Stomach (tissue), 19 donors: Measurements from ENCODE around the gene DEFB115. TPM values are rescaled to one million over a fixed set of nuclear protein-coding genes. Genes with fewer than 3 reads are reported as not detected.

Experiments
- DNase-seq, 2 donors: peaks; one replicate each; pipeline versions ENCODE4 v3.0.0 to v3.0.0-alpha.2; 2013 to 2019
- H3K27ac ChIP-seq, 5 donors: fragments of 200-600 bp in 4 of 5; sonication (generic) in 4 of 5; one replicate each; pipeline ENCODE4 v1.5.1; 2013 to 2019; ENCODE audit warnings: mild to moderate bottlenecking in 1 of 5, moderate library complexity in 1 of 5
- H3K27me3 ChIP-seq, 3 donors: fragments of 200-600 bp; sonication (generic); one replicate each; pipeline ENCODE4 v1.5.1; 2017 to 2019; ENCODE audit warnings: mixed run types in 1 of 3
- H3K36me3 ChIP-seq, 4 donors: fragments of 200-600 bp; sonication (generic); 1 replicate in 3 of 4; 2 replicates in 1 of 4; pipeline ENCODE4 v1.5.1; 2016 to 2019
- H3K4me1 ChIP-seq, 4 donors: fragments of 200-600 bp; sonication (generic); one replicate each; pipeline ENCODE4 v1.5.1; 2016 to 2019
- H3K4me3 ChIP-seq, 4 donors: fragments of 200-600 bp; sonication (generic) in 3 of 4; one replicate each; pipeline ENCODE4 v1.5.1; 2016 to 2019; ENCODE audit warnings: mild to moderate bottlenecking in 1 of 4
- H3K9me3 ChIP-seq, 4 donors: fragments of 200-600 bp; sonication (generic); one replicate each; pipeline ENCODE4 v1.5.1; 2016 to 2019
- CTCF ChIP-seq, 7 experiments: fragments of 450-650 bp in 4 of 7; fragments of 200-600 bp in 3 of 7; sonication (generic) in 3 of 7; IDR thresholded peaks; one replicate each; pipeline ENCODE4 v1.5.1; 2016 to 2019; ENCODE audit warnings: antibody characterized with exemption in 7 of 7, control low read depth in 2 of 7, mild to moderate bottlenecking in 1 of 7
- EP300 ChIP-seq: sonication (generic); formaldehyde crosslinking; IDR thresholded peaks from one replicate; pipeline ENCODE4 v1.6.1; 2017; ENCODE audit warnings: antibody characterized with exemption
- POLR2A ChIP-seq, 4 donors: fragments of 450-650 bp; IDR thresholded peaks; one replicate each; pipeline ENCODE4 v1.6.1; 2016; ENCODE audit warnings: antibody characterized with exemption in 4 of 4, control low read depth in 2 of 4, mild to moderate bottlenecking in 1 of 4, moderate library complexity in 1 of 4
- POLR2AphosphoS5 ChIP-seq, 3 donors: sonication (generic); formaldehyde crosslinking; IDR thresholded peaks; one replicate each; pipeline ENCODE4 v1.6.1; 2016; ENCODE audit warnings: antibody characterized with exemption in 3 of 3
- WGBS, 5 donors: extraction: QIAGEN DNeasy Blood & Tissue Kit in 3 of 5; methylation state at CpG; one replicate each; pipeline versions ENCODE4 v1.1.5 to v1.1.7; 2013 to 2018; 5-methylcytosine and 5-hydroxymethylcytosine counted together
- intact Hi-C: fragments of 100-400 bp; cut with DNase I; formaldehyde crosslinking; loops from one replicate; pipeline ENCODE4 v1.15.1; 2023; ENCODE audit warnings: low total_unique reads
- long read RNA-seq, 10 donors: transcript quantifications; one replicate each; lab custom pipeline, GENCODE V29; 2026
- polyA plus RNA-seq, 3 donors: library from polyadenylated mRNA; stranded (reverse); fragments of 200-250 nt; gene quantifications; one replicate each; pipeline ENCODE4 v1.2.3, GENCODE V29; 2013
- total RNA-seq, 5 donors: library from RNA; depleted of rRNA; stranded (reverse); fragments of >200 nt; gene quantifications; one replicate each; pipeline versions ENCODE4 v1.1.0 to v1.2.3, GENCODE V29; 2014 to 2016
- donor health status: healthy with polysubstance abuse.
- donor health status: Bipolar disorder and iron deficiency.
- donor health status: healthy.

Gene DEFB115
- not detected for total RNA-seq
- not detected for polyA plus RNA-seq
- long read RNA-seq, donor 1: 0 reads
- long read RNA-seq, donor 2: 0 reads
- long read RNA-seq, donor 3: 0 reads
- long read RNA-seq, donor 4: 0 reads
- long read RNA-seq, donor 5: 0 reads
- long read RNA-seq, donor 6: 0 reads
- long read RNA-seq, donor 7: 0 reads
- long read RNA-seq, donor 8: 0 reads
- long read RNA-seq, donor 9: 0 reads
- long read RNA-seq, donor 10: 0 reads

- H3K27ac ChIP-seq: no peak within 1 kb of the TSS
- H3K27me3 ChIP-seq: no peaks in the 10 kb centered on the region
- TF ChIP-seq POLR2AphosphoS5 (IDR thresholded peaks at IDR 0.05) (no peak), POLR2A (IDR thresholded peaks at IDR 0.05) (no peak), EP300 (no peak), CTCF (IDR thresholded peaks at IDR 0.05) (no peak)
Observed at GRCh38 chr20:31257364-31257763, at the start of gene DEFB115. DEFB115 (plus strand) TSS chr20:31257664; CDS start chr20:31257664, 0 bp downstream.

GRCh38 chr20:31236953-31237352 is 20.5 kb upstream of the DEFB115 start:
- TF ChIP-seq EP300 (no peak), POLR2A (IDR thresholded peaks at IDR 0.05) (no peak), CTCF (IDR thresholded peaks at IDR 0.05) (no peak), POLR2AphosphoS5 (IDR thresholded peaks at IDR 0.05) (no peak)
- no peaks in the 10 kb centered on the region for H3K36me3 ChIP-seq
- no peak overlapping the region for H3K27ac ChIP-seq
- no peak overlapping the region for H3K4me3 ChIP-seq
- WGBS, 5 donors: 67 to 76% (median 68%) methylated on average over 10 of the region's 10 CpGs
- peaks cover 0 to 100% (median 69%) of the 10 kb centered on the region in 4 donors for H3K9me3 ChIP-seq
- DNase-seq: no peak
- no peaks in the 10 kb centered on the region for H3K4me1 ChIP-seq
- intact Hi-C loops: no loop called here
- H3K27me3 ChIP-seq: no peaks in the 10 kb centered on the region

More at GRCh38 chr20:31257364-31257763, at the start of gene DEFB115:
- Histone ChIP-seq H3K4me1 (no peaks in the 10 kb centered on the region), H3K36me3 (no peaks in the 10 kb centered on the region), H3K4me3 (no peak within 1 kb of the TSS), H3K9me3 (peaks cover 0 to 6% (median 0%) of the 10 kb centered on the region in 4 donors)
- DNase-seq: no peak
- WGBS, 5 donors: 45 to 53% (median 49%) methylated on average over 2 of the region's 2 CpGs
- intact Hi-C loops: no loop called here

GRCh38 chr20:31237763-31238162 is 19.7 kb upstream of the DEFB115 start:
- Histone ChIP-seq H3K27ac (no peak overlapping the region), H3K4me1 (no peaks in the 10 kb centered on the region), H3K9me3 (peaks cover 0 to 100% (median 65%) of the 10 kb centered on the region in 4 donors), H3K27me3 (no peaks in the 10 kb centered on the region), H3K36me3 (no peaks in the 10 kb centered on the region), H3K4me3 (no peak overlapping the region)
- intact Hi-C loops: no loop called here
- WGBS, 5 donors: 58 to 69% (median 62%) methylated on average over 6 of the region's 6 CpGs
- no peak for TF ChIP-seq CTCF (IDR thresholded peaks at IDR 0.05)
- no peak for TF ChIP-seq POLR2AphosphoS5 (IDR thresholded peaks at IDR 0.05)
- TF ChIP-seq EP300: no peak
- no peak for TF ChIP-seq POLR2A (IDR thresholded peaks at IDR 0.05)
- DNase-seq: no peak

- TF ChIP-seq POLR2AphosphoS5 (IDR thresholded peaks at IDR 0.05) (no peak), CTCF (IDR thresholded peaks at IDR 0.05) (no peak), POLR2A (IDR thresholded peaks at IDR 0.05) (no peak), EP300 (no peak)
- no peaks in the 10 kb centered on the region for H3K4me1 ChIP-seq
- DNase-seq: no peak
- H3K9me3 ChIP-seq: peaks cover 0 to 100% (median 67%) of the 10 kb centered on the region in 4 donors
- whole genome bisulfite sequencing, 5 donors: 64 to 75% (median 72%) methylated on average over 8 of the region's 8 CpGs
- intact Hi-C loops: no loop called here
- H3K27ac ChIP-seq: no peak overlapping the region
- no peak overlapping the region for H3K4me3 ChIP-seq
- H3K36me3 ChIP-seq: no peaks in the 10 kb centered on the region
- H3K27me3 ChIP-seq: no peaks in the 10 kb centered on the region
Observed at GRCh38 chr20:31239139-31239538, 18.3 kb upstream of the DEFB115 start.
